GM18505 (cell line): ENCODE measurements around the gene PRDM13.

Experiments
- ATAC-seq: cut with Tn5 transposase; IDR thresholded peaks from one replicate; pipeline ENCODE4 v1.9.1; 2021; ENCODE audit not compliant: unreplicated experiment
- POLR2A ChIP-seq: IDR thresholded peaks from 4 replicates; pipeline ENCODE4 v1.6.1; 2011; ENCODE audit warnings: borderline replicate concordance; ENCODE audit not compliant: insufficient read depth, insufficient read length; ENCODE audit errors: extremely low read depth

The PRDM13 gene

GRCh38 chr6:99606656-99607415 lies at the start of gene PRDM13:
TSS of gene PRDM13 (plus strand) at chr6:99606833. CDS start at chr6:99607035, 202 bp downstream.
- no peak for ATAC-seq
- no peak for TF ChIP-seq POLR2A

DNA sequence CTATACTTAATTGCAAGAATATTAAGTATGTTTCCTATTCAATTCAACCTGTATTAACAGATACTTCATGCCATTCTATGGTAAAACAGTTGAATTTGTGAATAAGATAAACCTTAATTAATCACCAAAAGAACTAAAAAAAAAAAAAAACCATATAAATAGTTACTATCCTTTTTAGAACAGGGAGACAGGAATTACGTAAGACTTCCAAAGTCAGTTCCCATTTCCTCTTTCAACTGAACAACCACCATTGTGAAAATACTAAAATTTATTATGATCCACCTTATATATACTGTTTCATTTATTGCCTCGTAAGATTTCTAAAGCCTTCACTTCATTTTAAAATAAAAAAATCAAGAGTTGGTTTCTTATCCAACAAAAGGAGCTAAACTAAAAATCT lies 47.6 kb upstream of the PRDM13 start:
- TF ChIP-seq POLR2A, result no peak
- ATAC-seq, result no peak

DNA sequence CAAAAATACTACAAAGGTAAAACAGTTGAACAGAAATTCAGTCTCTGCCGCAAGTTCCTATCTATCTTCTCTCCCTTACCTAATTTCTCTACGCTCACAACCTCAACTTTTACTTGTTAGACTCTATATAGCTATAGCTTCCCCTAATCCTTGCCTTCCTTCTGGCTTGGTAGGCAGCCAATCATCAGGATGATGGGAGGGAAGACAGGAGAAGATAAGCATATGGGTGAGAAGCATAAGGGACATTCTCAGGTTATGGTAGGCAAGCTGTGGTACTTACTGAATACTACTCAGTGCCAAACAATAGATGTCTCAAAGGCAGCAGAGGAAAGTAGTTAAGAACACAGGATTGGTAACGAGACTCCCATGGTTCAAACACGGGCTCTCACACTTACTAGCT lies 46.0 kb upstream of the PRDM13 start:
- TF ChIP-seq POLR2A, result no peak
- no peak for ATAC-seq

- no peak for TF ChIP-seq POLR2A
Observed at GRCh38 chr6:99563056-99563723, 43.4 kb upstream of the PRDM13 start.

DNA sequence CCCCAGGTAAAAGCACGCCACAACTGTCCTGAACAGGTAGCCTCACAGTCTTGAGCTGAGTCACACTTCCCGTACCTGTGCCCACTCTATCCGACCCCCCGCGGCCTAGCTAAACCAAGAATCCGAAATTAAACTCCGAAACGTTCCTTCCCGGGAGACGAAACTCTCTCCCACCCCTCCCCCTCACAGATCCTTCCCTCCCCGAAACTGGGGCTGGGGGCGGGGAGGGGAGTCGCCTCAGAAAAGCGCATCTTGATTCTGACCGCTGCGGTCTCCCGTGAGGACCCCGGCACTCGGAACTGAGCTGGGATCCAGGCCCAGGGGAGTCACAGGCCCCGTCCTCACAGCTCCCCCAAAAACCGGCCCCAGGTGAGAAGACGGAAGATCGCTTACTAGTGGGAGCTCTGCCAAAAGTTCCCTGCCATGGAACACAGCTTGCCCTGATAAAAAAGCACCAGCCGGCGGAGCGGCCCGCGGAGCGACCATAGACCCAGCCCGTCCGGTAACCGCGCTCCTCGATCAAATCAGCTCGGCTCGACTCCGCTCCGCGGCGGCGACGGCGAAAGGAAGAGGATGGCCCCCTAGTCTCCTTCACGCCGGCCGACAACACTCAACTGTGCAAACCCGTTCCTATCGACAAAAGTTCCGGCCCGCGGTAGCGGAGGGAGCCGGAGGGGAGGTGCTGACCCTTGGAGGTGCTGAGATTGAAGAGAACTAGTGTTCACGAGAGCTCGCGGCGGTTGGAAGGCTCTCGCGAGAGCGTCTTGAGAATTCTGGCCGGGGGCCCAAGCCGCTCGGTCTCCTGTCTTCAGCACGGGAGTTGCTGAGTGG lies 38.3 kb upstream of the PRDM13 start, which contains the start of gene CCNC:
TSS of gene CCNC (minus strand) at position 558 of the 831 bp plus-strand sequence. CDS start at position 425, 133 bp downstream.
- peak; percentile 94 for TF ChIP-seq POLR2A
- ATAC-seq, result peak; percentile 99

More at GRCh38 chr6:99563056-99563723, 43.4 kb upstream of the PRDM13 start:
- no peak for ATAC-seq

GRCh38 chr6:99573980-99574617 lies 32.5 kb upstream of the PRDM13 start:
- no peak for TF ChIP-seq POLR2A
- ATAC-seq, result no peak

DNA sequence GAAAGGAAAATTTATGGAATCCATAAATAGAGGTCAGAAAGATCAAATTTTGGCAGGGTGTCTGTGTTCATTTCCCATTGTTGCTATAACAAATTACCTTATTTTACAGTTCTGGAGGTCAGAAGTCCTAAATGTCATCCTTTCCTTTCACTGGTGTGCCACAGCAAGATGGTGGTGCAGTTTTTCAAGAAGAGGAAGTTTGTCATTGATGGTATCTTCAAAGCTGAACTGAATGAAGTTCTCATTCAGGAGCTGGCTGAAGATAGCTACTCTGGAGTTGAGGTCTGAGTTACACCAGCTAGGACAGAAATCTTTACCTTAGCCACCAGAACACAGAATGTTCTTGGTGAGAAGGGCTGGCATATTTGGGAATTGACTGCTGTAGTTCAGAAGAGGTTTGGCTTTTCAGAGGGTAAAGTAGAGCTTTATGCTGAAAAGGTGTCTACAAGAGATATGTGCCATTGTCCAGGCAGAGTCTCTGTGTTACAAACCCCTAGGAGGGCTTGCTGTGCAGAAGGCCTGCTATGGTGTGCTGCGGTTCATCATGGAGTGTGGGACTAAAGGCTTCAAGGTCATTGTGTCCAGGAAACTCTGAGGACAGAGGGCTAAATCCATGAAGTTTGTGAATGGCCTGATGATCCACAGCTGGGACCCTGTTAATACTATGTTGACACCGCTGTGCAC lies 30.9 kb upstream of the PRDM13 start:
- ATAC-seq, result no peak
- TF ChIP-seq POLR2A, result no peak

DNA sequence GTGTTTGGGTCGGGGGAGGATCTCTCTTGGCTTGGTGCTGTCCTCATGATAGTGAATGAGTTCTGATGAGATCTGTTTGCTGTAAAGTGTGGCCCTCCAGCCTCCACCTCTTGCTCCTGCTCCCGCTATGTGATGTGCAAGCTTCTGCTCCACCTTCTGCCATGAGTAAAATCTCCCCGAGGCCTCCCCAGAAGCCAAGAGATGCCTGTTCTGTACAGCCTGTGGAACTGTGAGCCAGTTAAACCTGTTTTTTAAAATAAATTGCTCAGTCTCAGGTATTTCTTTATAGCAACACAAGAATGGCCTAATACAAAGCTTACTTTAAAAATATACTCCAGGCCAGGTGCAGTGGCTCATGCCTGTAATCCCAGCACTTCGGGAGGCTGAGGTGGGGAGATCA lies 26.9 kb upstream of the PRDM13 start:
- ATAC-seq, result no peak
- no peak for TF ChIP-seq POLR2A

GRCh38 chr6:99587792-99588191 lies 18.8 kb upstream of the PRDM13 start:
- TF ChIP-seq POLR2A, result no peak
- no peak for ATAC-seq

- ATAC-seq, result peak; percentile 95
- no peak for TF ChIP-seq POLR2A
Observed at GRCh38 chr6:99588618-99589289, 17.9 kb upstream of the PRDM13 start.

- no peak for TF ChIP-seq POLR2A
- ATAC-seq, result peak; percentile 9
Observed at GRCh38 chr6:99589290-99589672, 17.4 kb upstream of the PRDM13 start.
